ENCODE measurements around the gene ZRANB3. TPM values are rescaled to one million over a fixed set of nuclear protein-coding genes. Genes with fewer than 3 reads are reported as not detected.
"Not testable (repeated sequence)": the region's sequence is repeated elsewhere in the genome, so short reads cannot be mapped to it uniquely, and the experiment has no call there.

The ZRANB3 gene
- total and polyA plus RNA-seq, 10 of the 15 experiments (the other 5 are each of a cell fraction or from before 2014, with no cell fraction given) = 5.6 to 11.4 (median 9.9) TPM

DNA sequence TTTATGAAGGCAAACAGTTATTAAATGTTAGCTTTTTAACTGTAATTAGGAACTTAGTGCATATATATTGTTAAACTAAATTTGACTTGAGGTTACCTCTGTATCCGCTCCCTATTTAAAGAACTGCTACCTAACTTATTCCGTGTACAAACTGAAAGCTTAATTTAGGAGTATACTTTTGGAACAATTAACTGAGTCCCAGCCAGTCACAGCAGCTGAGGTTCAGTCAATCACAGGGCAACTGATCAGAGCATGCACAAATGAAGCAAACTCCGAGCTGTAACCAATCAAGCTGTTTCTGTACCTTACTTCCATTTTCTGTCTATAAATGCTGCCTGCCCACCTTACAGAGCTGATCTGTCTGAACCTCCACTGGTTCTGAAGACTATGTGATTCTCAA is 417.7 kb downstream of the ZRANB3 start:
- H3K4me1 ChIP-seq (ENCODE audit: control insufficient read depth, insufficient read depth, low read length) = no peaks in the 10 kb centered on the region
- intact Hi-C loops (cut with micrococcal nuclease; ENCODE audit: unreplicated experiment) (no loop called here), in situ Hi-C loops (cut with MboI) (no loop called here)
- no peak overlapping the region for H3K27ac ChIP-seq (ENCODE audit: control insufficient read depth, insufficient read depth)
- ChIA-PET SMC1A (ENCODE audit: uncharacterized antibody, unreplicated experiment) (interaction anchor here (1.0 kb wide), 1 partner anchor 109 kb away, joined by 3 read pairs; no protein-coding TSS in a partner anchor), CTCF (interaction anchor here (0.5 kb wide), 1 partner anchor 27 kb away, joined by 3 read pairs; no protein-coding TSS in a partner anchor), RAD21 (ENCODE audit: unreplicated experiment) (no interaction called here), POLR2A (no interaction called here)
- DNase-seq (ENCODE audit: low read depth, low spot score) (no peak), ATAC-seq (no peak), FAIRE-seq (no peak)
- H3K4me2 ChIP-seq (ENCODE audit: control insufficient read depth, insufficient read depth) = no peak overlapping the region
- H4K20me1 ChIP-seq (ENCODE audit: control insufficient read depth, insufficient read depth) = no peaks in the 10 kb centered on the region
- H3K9me3 ChIP-seq (replicated peaks; ENCODE audit: control insufficient read depth, insufficient read depth, low read length) = no peaks in the 10 kb centered on the region
- H2AFZ ChIP-seq (ENCODE audit: control insufficient read depth, low read depth, low read length) = no peak overlapping the region
- no peak overlapping the region for H3K4me3 ChIP-seq
- peaks cover 0 to 7% of the 10 kb centered on the region in 2 experiments; a peak in 2 of 4 replicates for H3K36me3 ChIP-seq (ENCODE audit: control insufficient read depth in 2 of 2, insufficient read depth in 2 of 2, low read length in 1 of 2)
- H3K27me3 ChIP-seq (replicated peaks in 1 of 2; ENCODE audit: control insufficient read depth in 2 of 2, insufficient read depth in 2 of 2, low read length in 1 of 2) = no peaks in the 10 kb centered on the region
- no peak for TF ChIP-seq RELA (IDR thresholded peaks at IDR 0.05; ENCODE audit: borderline replicate concordance, partially characterized antibody)
- no peak for TF ChIP-seq ZZZ3 (IDR thresholded peaks at IDR 0.05; ENCODE audit: control insufficient read depth, insufficient read length, low read depth)
- TF ChIP-seq TBL1XR1 (IDR thresholded peaks at IDR 0.05; ENCODE audit: low read depth, low read length) = no peak
- TF ChIP-seq LARP7 (IDR thresholded peaks at IDR 0.05) = no peak
- no peak for TF ChIP-seq KAT2A (conservative IDR thresholded peaks at IDR 0.05; ENCODE audit: control insufficient read depth, low read depth, low read length)
- no peak for TF ChIP-seq SRF (IDR thresholded peaks at IDR 0.05; ENCODE audit: low read depth in 2 of 2, low read length in 2 of 2)
- no peak for TF ChIP-seq NFYB (IDR thresholded peaks at IDR 0.05; ENCODE audit: insufficient read depth, low read depth, low read length)
- TF ChIP-seq SUZ12 (IDR thresholded peaks at IDR 0.05; ENCODE audit: unreplicated experiment) = no peak
- TF ChIP-seq STAT1 (conservative IDR thresholded peaks at IDR 0.05) = no peak
- TF ChIP-seq, protein P1, sequence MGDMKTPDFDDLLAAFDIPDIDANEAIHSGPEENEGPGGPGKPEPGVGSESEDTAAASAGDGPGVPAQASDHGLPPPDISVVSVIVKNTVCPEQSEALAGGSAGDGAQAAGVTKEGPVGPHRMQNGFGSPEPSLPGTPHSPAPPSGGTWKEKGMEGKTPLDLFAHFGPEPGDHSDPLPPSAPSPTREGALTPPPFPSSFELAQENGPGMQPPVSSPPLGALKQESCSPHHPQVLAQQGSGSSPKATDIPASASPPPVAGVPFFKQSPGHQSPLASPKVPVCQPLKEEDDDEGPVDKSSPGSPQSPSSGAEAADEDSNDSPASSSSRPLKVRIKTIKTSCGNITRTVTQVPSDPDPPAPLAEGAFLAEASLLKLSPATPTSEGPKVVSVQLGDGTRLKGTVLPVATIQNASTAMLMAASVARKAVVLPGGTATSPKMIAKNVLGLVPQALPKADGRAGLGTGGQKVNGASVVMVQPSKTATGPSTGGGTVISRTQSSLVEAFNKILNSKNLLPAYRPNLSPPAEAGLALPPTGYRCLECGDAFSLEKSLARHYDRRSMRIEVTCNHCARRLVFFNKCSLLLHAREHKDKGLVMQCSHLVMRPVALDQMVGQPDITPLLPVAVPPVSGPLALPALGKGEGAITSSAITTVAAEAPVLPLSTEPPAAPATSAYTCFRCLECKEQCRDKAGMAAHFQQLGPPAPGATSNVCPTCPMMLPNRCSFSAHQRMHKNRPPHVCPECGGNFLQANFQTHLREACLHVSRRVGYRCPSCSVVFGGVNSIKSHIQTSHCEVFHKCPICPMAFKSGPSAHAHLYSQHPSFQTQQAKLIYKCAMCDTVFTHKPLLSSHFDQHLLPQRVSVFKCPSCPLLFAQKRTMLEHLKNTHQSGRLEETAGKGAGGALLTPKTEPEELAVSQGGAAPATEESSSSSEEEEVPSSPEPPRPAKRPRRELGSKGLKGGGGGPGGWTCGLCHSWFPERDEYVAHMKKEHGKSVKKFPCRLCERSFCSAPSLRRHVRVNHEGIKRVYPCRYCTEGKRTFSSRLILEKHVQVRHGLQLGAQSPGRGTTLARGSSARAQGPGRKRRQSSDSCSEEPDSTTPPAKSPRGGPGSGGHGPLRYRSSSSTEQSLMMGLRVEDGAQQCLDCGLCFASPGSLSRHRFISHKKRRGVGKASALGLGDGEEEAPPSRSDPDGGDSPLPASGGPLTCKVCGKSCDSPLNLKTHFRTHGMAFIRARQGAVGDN (IDR thresholded peaks at IDR 0.05) = no peak
- no TSS peak for BruUV-seq (replicated peaks)
- H3K9ac ChIP-seq (ENCODE audit: control insufficient read depth, insufficient read depth, low read length) = no peak overlapping the region
- 85% methylated on average over 3 of the region's 3 CpGs for WGBS (ENCODE audit: insufficient coverage, insufficient replicate concordance, low lambda C conversion rate, missing lambda C conversion rate)
- no peaks in the 10 kb centered on the region for H3K79me2 ChIP-seq (ENCODE audit: control insufficient read depth, insufficient read depth, low read length)

DNA sequence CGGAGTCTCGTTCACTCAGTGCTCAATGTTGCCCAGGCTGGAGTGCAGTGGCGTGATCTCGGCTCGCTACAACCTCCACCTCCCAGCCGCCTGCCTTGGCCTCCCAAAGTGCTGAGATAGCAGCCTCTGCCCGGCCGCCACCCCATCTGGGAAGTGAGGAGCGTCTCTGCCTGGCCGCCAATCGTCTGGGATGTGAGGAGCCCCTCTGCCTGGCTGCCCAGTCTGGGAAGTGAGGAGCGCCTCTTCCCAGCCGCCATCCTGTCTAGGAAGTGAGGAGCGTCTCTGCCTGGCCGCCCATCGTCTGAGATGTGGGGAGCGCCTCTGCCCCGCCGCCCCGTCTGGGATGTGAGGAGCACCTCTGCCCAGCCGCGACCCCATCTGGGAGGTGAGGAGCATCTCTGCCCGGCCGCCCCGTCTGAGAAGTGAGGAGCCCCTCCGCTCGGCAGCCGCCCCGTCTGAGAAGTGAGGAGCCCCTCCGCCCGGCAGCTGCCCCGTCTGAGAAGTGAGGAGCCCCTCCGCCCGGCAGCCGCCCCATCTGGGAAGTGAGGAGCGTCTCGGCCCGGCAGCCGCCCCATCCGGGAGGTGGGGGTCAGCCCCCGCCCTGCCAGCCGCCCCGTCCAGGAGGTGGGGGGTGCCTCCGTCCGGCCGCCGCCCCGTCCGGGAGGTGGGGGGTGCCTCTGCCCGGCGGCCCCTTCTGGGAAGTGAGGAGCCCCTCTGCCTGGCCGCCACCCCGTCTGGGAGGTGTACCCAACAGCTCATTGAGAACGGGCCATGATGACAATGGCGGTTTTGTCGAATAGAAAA is 425.3 kb downstream of the ZRANB3 start:
- RAD21 ChIA-PET (ENCODE audit: unreplicated experiment); H2AFZ ChIP-seq (ENCODE audit: control insufficient read depth, low read depth, low read length); POLR2A ChIA-PET; H3K27me3 ChIP-seq (replicated peaks in 1 of 2; ENCODE audit: control insufficient read depth in 2 of 2, insufficient read depth in 2 of 2, low read length in 1 of 2); ATAC-seq; CTCF ChIA-PET; H3K27ac ChIP-seq (ENCODE audit: control insufficient read depth, insufficient read depth); H3K9ac ChIP-seq (ENCODE audit: control insufficient read depth, insufficient read depth, low read length); FAIRE-seq; H3K79me2 ChIP-seq (ENCODE audit: control insufficient read depth, insufficient read depth, low read length); H3K4me2 ChIP-seq (ENCODE audit: control insufficient read depth, insufficient read depth); intact Hi-C loops (cut with micrococcal nuclease; ENCODE audit: unreplicated experiment); H3K9me3 ChIP-seq (replicated peaks; ENCODE audit: control insufficient read depth, insufficient read depth, low read length); H3K4me3 ChIP-seq; H3K4me1 ChIP-seq (ENCODE audit: control insufficient read depth, insufficient read depth, low read length); H4K20me1 ChIP-seq (ENCODE audit: control insufficient read depth, insufficient read depth); BruUV-seq (replicated peaks); in situ Hi-C loops (cut with MboI); SMC1A ChIA-PET (ENCODE audit: uncharacterized antibody, unreplicated experiment); DNase-seq (ENCODE audit: low read depth, low spot score): not testable (repeated sequence)
- peaks cover 0 to 10% of the 10 kb centered on the region in 2 experiments; a peak in 2 of 4 replicates for H3K36me3 ChIP-seq (ENCODE audit: control insufficient read depth in 2 of 2, insufficient read depth in 2 of 2, low read length in 1 of 2)
- 96% methylated on average over 24 of the region's 56 CpGs for WGBS (ENCODE audit: insufficient coverage, insufficient replicate concordance, low lambda C conversion rate, missing lambda C conversion rate)

Data from GM12878 (cell line).